Activated T-cell treated with anti-CD3 and anti-CD28 coated beads, Interleukin-2, amount 50 U/mL, for 24 hours (primary cell): Measurements from ENCODE around the gene IGF2BP2.
"Not testable (repeated sequence)": the region's sequence is repeated elsewhere in the genome, so short reads cannot be mapped to it uniquely, and the experiment has no call there.

Experiments used
- DNase-seq: peaks from one replicate; pipeline ENCODE4 v3.0.0-alpha.2; 2020
- H3K27ac Mint-ChIP-seq: 2 replicates; pipeline ENCODE4 v1.8.0; 2020; ENCODE audit warnings: mild to moderate bottlenecking, mixed read lengths
- H3K27me3 Mint-ChIP-seq: 2 replicates; pipeline ENCODE4 v1.8.0; 2020; ENCODE audit warnings: mixed read lengths
- H3K36me3 Mint-ChIP-seq: 2 replicates; pipeline ENCODE4 v1.8.0; 2020; ENCODE audit warnings: low read depth, mixed read lengths
- H3K4me1 Mint-ChIP-seq: 2 replicates; pipeline ENCODE4 v1.8.0; 2020; ENCODE audit warnings: low read depth, mixed read lengths
- H3K4me3 Mint-ChIP-seq: 2 replicates; pipeline ENCODE4 v1.8.0; 2020; ENCODE audit warnings: mild to moderate bottlenecking, moderate library complexity, mixed read lengths
- H3K9me3 Mint-ChIP-seq: 2 replicates; pipeline ENCODE4 v1.8.0; 2020; ENCODE audit warnings: mixed read lengths

The IGF2BP2 gene

GRCh38 chr3:185851046-185851445, 26.2 kb upstream of the IGF2BP2 start:
- Mint-ChIP-seq H3K4me3 (no peak overlapping the region), H3K9me3 (peaks cover under 1% of the 10 kb centered on the region), H3K27me3 (peaks cover 6% of the 10 kb centered on the region), H3K36me3 (no peaks in the 10 kb centered on the region), H3K4me1 (no peaks in the 10 kb centered on the region), H3K27ac (no peak overlapping the region)
- no peak for DNase-seq

- H3K27me3 Mint-ChIP-seq = peaks cover 19% of the 10 kb centered on the region
- no peak overlapping the region for H3K27ac Mint-ChIP-seq
- no peaks in the 10 kb centered on the region for H3K4me1 Mint-ChIP-seq
- H3K36me3 Mint-ChIP-seq = no peaks in the 10 kb centered on the region
- H3K4me3 Mint-ChIP-seq = no peak overlapping the region
- no peaks in the 10 kb centered on the region for H3K9me3 Mint-ChIP-seq
- no peak for DNase-seq
These were observed 22.7 kb upstream of the IGF2BP2 start for GRCh38 chr3:185847506-185847905.

GRCh38 chr3:185846037-185846436, 21.2 kb upstream of the IGF2BP2 start:
- H3K4me1 Mint-ChIP-seq = no peaks in the 10 kb centered on the region
- H3K9me3 Mint-ChIP-seq = no peaks in the 10 kb centered on the region
- no peak overlapping the region for H3K27ac Mint-ChIP-seq
- no peak overlapping the region for H3K4me3 Mint-ChIP-seq
- DNase-seq = no peak
- no peaks in the 10 kb centered on the region for H3K36me3 Mint-ChIP-seq
- peaks cover 25% of the 10 kb centered on the region for H3K27me3 Mint-ChIP-seq

GRCh38 chr3:185844051-185844450, 19.2 kb upstream of the IGF2BP2 start:
- Mint-ChIP-seq H3K27ac (no peak overlapping the region), H3K27me3 (peaks cover 29% of the 10 kb centered on the region), H3K4me1 (no peaks in the 10 kb centered on the region), H3K36me3 (no peaks in the 10 kb centered on the region), H3K4me3 (no peak overlapping the region), H3K9me3 (no peaks in the 10 kb centered on the region)
- DNase-seq = no peak

GRCh38 chr3:185843635-185844034, 18.8 kb upstream of the IGF2BP2 start:
- H3K36me3 Mint-ChIP-seq = no peaks in the 10 kb centered on the region
- no peaks in the 10 kb centered on the region for H3K9me3 Mint-ChIP-seq
- H3K27ac Mint-ChIP-seq = no peak overlapping the region
- peaks cover 32% of the 10 kb centered on the region for H3K27me3 Mint-ChIP-seq
- no peak overlapping the region for H3K4me3 Mint-ChIP-seq
- DNase-seq = no peak
- no peaks in the 10 kb centered on the region for H3K4me1 Mint-ChIP-seq

- Mint-ChIP-seq H3K27me3 (peaks cover 36% of the 10 kb centered on the region), H3K4me1 (no peaks in the 10 kb centered on the region), H3K9me3 (no peaks in the 10 kb centered on the region), H3K27ac (no peak overlapping the region), H3K36me3 (no peaks in the 10 kb centered on the region), H3K4me3 (no peak overlapping the region)
- DNase-seq = no peak
These were observed 18.3 kb upstream of the IGF2BP2 start for GRCh38 chr3:185843126-185843525.

GRCh38 chr3:185842241-185842640, 17.4 kb upstream of the IGF2BP2 start:
- H3K36me3 Mint-ChIP-seq = no peaks in the 10 kb centered on the region
- no peak overlapping the region for H3K4me3 Mint-ChIP-seq
- H3K4me1 Mint-ChIP-seq = no peaks in the 10 kb centered on the region
- H3K27ac Mint-ChIP-seq = no peak overlapping the region
- no peak for DNase-seq
- H3K9me3 Mint-ChIP-seq = no peaks in the 10 kb centered on the region
- H3K27me3 Mint-ChIP-seq = peaks cover 34% of the 10 kb centered on the region

- H3K9me3 Mint-ChIP-seq, H3K36me3 Mint-ChIP-seq, H3K4me3 Mint-ChIP-seq, DNase-seq, H3K4me1 Mint-ChIP-seq, H3K27ac Mint-ChIP-seq: not testable (repeated sequence)
- H3K27me3 Mint-ChIP-seq = peaks cover 27% of the 10 kb centered on the region
These were observed 13.7 kb upstream of the IGF2BP2 start for GRCh38 chr3:185838417-185838989.

GRCh38 chr3:185837414-185837813, 12.6 kb upstream of the IGF2BP2 start:
- Mint-ChIP-seq H3K27ac (no peak overlapping the region), H3K27me3 (peaks cover 30% of the 10 kb centered on the region), H3K4me1 (no peaks in the 10 kb centered on the region), H3K4me3 (no peak overlapping the region), H3K9me3 (no peaks in the 10 kb centered on the region), H3K36me3 (no peaks in the 10 kb centered on the region)
- no peak for DNase-seq

GRCh38 chr3:185831990-185832389, 7.1 kb upstream of the IGF2BP2 start:
- no peak overlapping the region for H3K4me3 Mint-ChIP-seq
- H3K4me1 Mint-ChIP-seq = no peaks in the 10 kb centered on the region
- no peak overlapping the region for H3K27ac Mint-ChIP-seq
- no peaks in the 10 kb centered on the region for H3K36me3 Mint-ChIP-seq
- peaks cover 51% of the 10 kb centered on the region for H3K27me3 Mint-ChIP-seq
- DNase-seq = no peak
- no peaks in the 10 kb centered on the region for H3K9me3 Mint-ChIP-seq

- Mint-ChIP-seq H3K36me3 (no peaks in the 10 kb centered on the region), H3K27me3 (peaks cover 59% of the 10 kb centered on the region), H3K27ac (no peak overlapping the region), H3K4me1 (no peaks in the 10 kb centered on the region), H3K9me3 (no peaks in the 10 kb centered on the region), H3K4me3 (no peak overlapping the region)
- no peak for DNase-seq
These were observed 6.4 kb upstream of the IGF2BP2 start for GRCh38 chr3:185831195-185831594.

- Mint-ChIP-seq H3K36me3 (no peaks in the 10 kb centered on the region), H3K4me3 (no peak overlapping the region), H3K4me1 (peaks cover 2% of the 10 kb centered on the region), H3K27ac (no peak overlapping the region), H3K27me3 (peaks cover 65% of the 10 kb centered on the region), H3K9me3 (no peaks in the 10 kb centered on the region)
- DNase-seq = no peak
These were observed 5.4 kb upstream of the IGF2BP2 start for GRCh38 chr3:185830018-185830797.

GRCh38 chr3:185828755-185829154, 3.9 kb upstream of the IGF2BP2 start:
- Mint-ChIP-seq H3K9me3 (no peaks in the 10 kb centered on the region), H3K4me3 (no peak overlapping the region), H3K36me3 (no peaks in the 10 kb centered on the region), H3K27me3 (peaks cover 68% of the 10 kb centered on the region), H3K27ac (no peak overlapping the region), H3K4me1 (peaks cover 7% of the 10 kb centered on the region)
- DNase-seq = no peak

- no peak overlapping the region for H3K4me3 Mint-ChIP-seq
- no peak for DNase-seq
- H3K27me3 Mint-ChIP-seq = peaks cover 75% of the 10 kb centered on the region
- H3K36me3 Mint-ChIP-seq = no peaks in the 10 kb centered on the region
- H3K4me1 Mint-ChIP-seq = peaks cover 13% of the 10 kb centered on the region
- H3K27ac Mint-ChIP-seq = no peak overlapping the region
- no peaks in the 10 kb centered on the region for H3K9me3 Mint-ChIP-seq
These were observed 2.9 kb upstream of the IGF2BP2 start for GRCh38 chr3:185827595-185828344.
